OCI-LY3 (cell line): ENCODE measurements around the gene GRIK4.

Experiments used
- H2AFZ ChIP-seq: fragments of 200-600, 300-600 bp; shearing (Covaris generic); 2 replicates; pipeline ENCODE4 v1.6.0; 2014; ENCODE audit warnings: antibody characterized with exemption, low read depth, low read length
- H3K27ac ChIP-seq: fragments of 200-600, 300-600 bp; sonication (generic); 2 replicates; pipeline ENCODE4 v1.5.1; 2014; ENCODE audit warnings: mild to moderate bottlenecking, low read length, moderate library complexity, mixed read lengths
- H3K27me3 ChIP-seq: fragments of 200-600, 300-600 bp; sonication (generic); 2 replicates; pipeline ENCODE4 v1.6.1; 2014; ENCODE audit warnings: low read depth, low read length, mixed read lengths
- H3K36me3 ChIP-seq: fragments of 200-600, 300-600 bp; sonication (generic); replicated peaks from 2 replicates; pipeline ENCODE3; 2014; ENCODE audit warnings: low read depth, low read length, mixed read lengths
- H3K4me1 ChIP-seq: fragments of 300-600, 200-600 bp; sonication (generic); 2 replicates; pipeline ENCODE4 v1.6.1; 2014; ENCODE audit warnings: low read length, mixed read lengths
- H3K4me2 ChIP-seq: fragments of 200-600, 300-600 bp; sonication (generic); 2 replicates; pipeline ENCODE4 v1.6.1; 2014; ENCODE audit warnings: low read length, mixed read lengths
- H3K4me3 ChIP-seq: fragments of 300-600, 200-600 bp; sonication (generic); 2 replicates; pipeline ENCODE4 v1.5.1; 2014; ENCODE audit warnings: antibody characterized with exemption, mild to moderate bottlenecking, low read length, moderate library complexity
- H3K79me2 ChIP-seq: fragments of 300-600, 200-600 bp; shearing (Covaris generic); 2 replicates; pipeline ENCODE4 v1.6.1; 2014; ENCODE audit warnings: mild to moderate bottlenecking, low read length, mixed read lengths
- H3K9ac ChIP-seq: fragments of 300-600, 200-600 bp; shearing (Covaris generic); 2 replicates; pipeline ENCODE4 v1.6.0; 2014; ENCODE audit warnings: mild to moderate bottlenecking, low read length, moderate library complexity
- H3K9me3 ChIP-seq: fragments of 200-600, 300-600 bp; shearing (Covaris generic); 2 replicates; pipeline ENCODE4 v1.6.1; 2014; ENCODE audit warnings: low read length, mixed read lengths; ENCODE audit not compliant: insufficient read depth
- H4K20me1 ChIP-seq: fragments of 200-600, 300-600 bp; sonication (generic); 2 replicates; pipeline ENCODE4 v1.6.1; 2016; ENCODE audit warnings: low read length, mixed read lengths; ENCODE audit not compliant: insufficient read depth
- CTCF ChIP-seq: fragments of 200-600, 300-600 bp; sonication (generic); IDR thresholded peaks from 2 replicates; pipeline ENCODE4 v1.5.1; 2014; ENCODE audit warnings: antibody characterized with exemption, low read length, low read depth
- EZH2phosphoT487 ChIP-seq: fragments of 200-600 bp; shearing (Covaris generic); IDR thresholded peaks from 2 replicates; pipeline ENCODE4 v1.6.1; 2018; ENCODE audit warnings: antibody characterized with exemption, mixed run types, low read depth

GRIK4 gene

GRCh38 chr11:120880498-120881175 is 369.1 kb downstream of the GRIK4 start:
- no peak overlapping the region for H3K9ac ChIP-seq
- H3K9me3 ChIP-seq: no peaks in the 10 kb centered on the region
- TF ChIP-seq CTCF (no peak), EZH2phosphoT487 (no peak)
- peaks cover 65% of the 10 kb centered on the region for H3K27me3 ChIP-seq
- H3K4me1 ChIP-seq: no peaks in the 10 kb centered on the region
- no peaks in the 10 kb centered on the region for H3K36me3 ChIP-seq
- H3K4me3 ChIP-seq: no peak overlapping the region
- H3K27ac ChIP-seq: no peak overlapping the region
- H3K79me2 ChIP-seq: no peaks in the 10 kb centered on the region
- no peaks in the 10 kb centered on the region for H4K20me1 ChIP-seq
- H3K4me2 ChIP-seq: no peak overlapping the region
- no peak overlapping the region for H2AFZ ChIP-seq

- Histone ChIP-seq H3K4me1 (no peaks in the 10 kb centered on the region), H4K20me1 (no peaks in the 10 kb centered on the region), H3K9ac (no peak overlapping the region), H3K9me3 (no peaks in the 10 kb centered on the region), H3K79me2 (no peaks in the 10 kb centered on the region), H3K4me3 (no peak overlapping the region), H3K27me3 (peaks cover 75% of the 10 kb centered on the region), H2AFZ (no peak overlapping the region), H3K36me3 (no peaks in the 10 kb centered on the region), H3K4me2 (no peak overlapping the region), H3K27ac (no peak overlapping the region)
- no peak for TF ChIP-seq CTCF
- no peak for TF ChIP-seq EZH2phosphoT487
These were observed 370.0 kb downstream of the GRIK4 start for GRCh38 chr11:120881596-120881995.

- Histone ChIP-seq H3K27me3 (peaks cover 80% of the 10 kb centered on the region), H3K4me2 (no peak overlapping the region), H3K9me3 (no peaks in the 10 kb centered on the region), H3K36me3 (no peaks in the 10 kb centered on the region), H3K4me3 (no peak overlapping the region), H3K27ac (no peak overlapping the region), H3K9ac (no peak overlapping the region), H4K20me1 (no peaks in the 10 kb centered on the region), H2AFZ (no peak overlapping the region), H3K4me1 (no peaks in the 10 kb centered on the region), H3K79me2 (no peaks in the 10 kb centered on the region)
- no peak for TF ChIP-seq EZH2phosphoT487
- no peak for TF ChIP-seq CTCF
These were observed 370.6 kb downstream of the GRIK4 start for GRCh38 chr11:120882175-120882574.

- no peak overlapping the region for H3K4me3 ChIP-seq
- no peaks in the 10 kb centered on the region for H3K9me3 ChIP-seq
- no peak for TF ChIP-seq EZH2phosphoT487
- TF ChIP-seq CTCF: no peak
- H3K4me1 ChIP-seq: no peaks in the 10 kb centered on the region
- no peaks in the 10 kb centered on the region for H4K20me1 ChIP-seq
- H3K79me2 ChIP-seq: no peaks in the 10 kb centered on the region
- peaks cover 82% of the 10 kb centered on the region for H3K27me3 ChIP-seq
- H3K4me2 ChIP-seq: no peak overlapping the region
- H3K9ac ChIP-seq: no peak overlapping the region
- H3K27ac ChIP-seq: no peak overlapping the region
- H2AFZ ChIP-seq: no peak overlapping the region
- no peaks in the 10 kb centered on the region for H3K36me3 ChIP-seq
These were observed 372.0 kb downstream of the GRIK4 start for GRCh38 chr11:120883404-120884080.
